ENCODE results near the gene RBPMS2.

The RBPMS2 gene

GRCh38 chr15:64761156-64761555 is 14.2 kb downstream of the RBPMS2 start:
- no peak overlapping the region for H3K4me3 ChIP-seq (ENCODE audit: low read length)
- H3K36me3 ChIP-seq (ENCODE audit: insufficient read depth, low read length), result no peaks in the 10 kb centered on the region
- H2AFZ ChIP-seq (ENCODE audit: low read depth, low read length), result no peak overlapping the region
- H3K27me3 ChIP-seq (ENCODE audit: insufficient read depth, low read length), result no peaks in the 10 kb centered on the region
- H3K9me3 ChIP-seq (ENCODE audit: low read length), result peaks cover 10% of the 10 kb centered on the region
- no peaks in the 10 kb centered on the region for H3K4me1 ChIP-seq (ENCODE audit: insufficient read depth, low read length)

- Histone ChIP-seq H3K27me3 (ENCODE audit: insufficient read depth, low read length) (no peaks in the 10 kb centered on the region), H3K36me3 (ENCODE audit: insufficient read depth, low read length) (no peaks in the 10 kb centered on the region), H2AFZ (ENCODE audit: low read depth, low read length) (no peak overlapping the region), H3K9me3 (ENCODE audit: low read length) (peaks cover 10% of the 10 kb centered on the region), H3K4me3 (ENCODE audit: low read length) (no peak overlapping the region), H3K4me1 (ENCODE audit: insufficient read depth, low read length) (no peaks in the 10 kb centered on the region)
Measured at GRCh38 chr15:64760056-64760455, 15.3 kb downstream of the RBPMS2 start.

GRCh38 chr15:64755427-64755940 is 19.9 kb downstream of the RBPMS2 start:
- Histone ChIP-seq H3K4me1 (ENCODE audit: insufficient read depth, low read length) (no peaks in the 10 kb centered on the region), H3K4me3 (ENCODE audit: low read length) (no peak overlapping the region), H3K36me3 (ENCODE audit: insufficient read depth, low read length) (no peaks in the 10 kb centered on the region), H3K9me3 (ENCODE audit: low read length) (peaks cover 8% of the 10 kb centered on the region), H2AFZ (ENCODE audit: low read depth, low read length) (no peak overlapping the region), H3K27me3 (ENCODE audit: insufficient read depth, low read length) (no peaks in the 10 kb centered on the region)

GRCh38 chr15:64754663-64755426 is 20.5 kb downstream of the RBPMS2 start:
- H2AFZ ChIP-seq (ENCODE audit: low read depth, low read length), result no peak overlapping the region

GRCh38 chr15:64753480-64754185 is 21.8 kb downstream of the RBPMS2 start:
- Histone ChIP-seq H3K4me3 (ENCODE audit: low read length) (no peak overlapping the region), H3K27me3 (ENCODE audit: insufficient read depth, low read length) (no peaks in the 10 kb centered on the region), H2AFZ (ENCODE audit: low read depth, low read length) (no peak overlapping the region), H3K9me3 (ENCODE audit: low read length) (peaks cover 8% of the 10 kb centered on the region), H3K36me3 (ENCODE audit: insufficient read depth, low read length) (peaks cover 2% of the 10 kb centered on the region), H3K4me1 (ENCODE audit: insufficient read depth, low read length) (peaks cover 2% of the 10 kb centered on the region)

More at GRCh38 chr15:64754663-64755426, 20.5 kb downstream of the RBPMS2 start:
- peaks cover 2% of the 10 kb centered on the region for H3K4me1 ChIP-seq (ENCODE audit: insufficient read depth, low read length)
- no peaks in the 10 kb centered on the region for H3K36me3 ChIP-seq (ENCODE audit: insufficient read depth, low read length)
- peaks cover 8% of the 10 kb centered on the region for H3K9me3 ChIP-seq (ENCODE audit: low read length)
- H3K4me3 ChIP-seq (ENCODE audit: low read length), result no peak overlapping the region
- no peaks in the 10 kb centered on the region for H3K27me3 ChIP-seq (ENCODE audit: insufficient read depth, low read length)

- no peak overlapping the region for H3K4me3 ChIP-seq (ENCODE audit: low read length)
- H2AFZ ChIP-seq (ENCODE audit: low read depth, low read length), result no peak overlapping the region
- no peaks in the 10 kb centered on the region for H3K9me3 ChIP-seq (ENCODE audit: low read length)
- peaks cover 10% of the 10 kb centered on the region for H3K36me3 ChIP-seq (ENCODE audit: insufficient read depth, low read length)
- peaks cover 2% of the 10 kb centered on the region for H3K4me1 ChIP-seq (ENCODE audit: insufficient read depth, low read length)
- H3K27me3 ChIP-seq (ENCODE audit: insufficient read depth, low read length), result no peaks in the 10 kb centered on the region
Measured at GRCh38 chr15:64751464-64751863, 23.9 kb downstream of the RBPMS2 start.

- Histone ChIP-seq H3K36me3 (ENCODE audit: insufficient read depth, low read length) (peaks cover 10% of the 10 kb centered on the region), H3K27me3 (ENCODE audit: insufficient read depth, low read length) (no peaks in the 10 kb centered on the region), H2AFZ (ENCODE audit: low read depth, low read length) (no peak overlapping the region), H3K4me3 (ENCODE audit: low read length) (no peak overlapping the region), H3K9me3 (ENCODE audit: low read length) (no peaks in the 10 kb centered on the region), H3K4me1 (ENCODE audit: insufficient read depth, low read length) (peaks cover 2% of the 10 kb centered on the region)
Measured at GRCh38 chr15:64749999-64750657, 25.3 kb downstream of the RBPMS2 start.

GRCh38 chr15:64749167-64749566 is 26.2 kb downstream of the RBPMS2 start:
- Histone ChIP-seq H3K4me1 (ENCODE audit: insufficient read depth, low read length) (peaks cover 2% of the 10 kb centered on the region), H2AFZ (ENCODE audit: low read depth, low read length) (no peak overlapping the region), H3K27me3 (ENCODE audit: insufficient read depth, low read length) (no peaks in the 10 kb centered on the region), H3K9me3 (ENCODE audit: low read length) (no peaks in the 10 kb centered on the region), H3K36me3 (ENCODE audit: insufficient read depth, low read length) (peaks cover 10% of the 10 kb centered on the region), H3K4me3 (ENCODE audit: low read length) (no peak overlapping the region)

GRCh38 chr15:64748251-64748650 is 27.1 kb downstream of the RBPMS2 start:
- Histone ChIP-seq H3K27me3 (ENCODE audit: insufficient read depth, low read length) (no peaks in the 10 kb centered on the region), H3K36me3 (ENCODE audit: insufficient read depth, low read length) (peaks cover 10% of the 10 kb centered on the region), H3K4me1 (ENCODE audit: insufficient read depth, low read length) (peaks cover 2% of the 10 kb centered on the region), H2AFZ (ENCODE audit: low read depth, low read length) (no peak overlapping the region), H3K4me3 (ENCODE audit: low read length) (no peak overlapping the region), H3K9me3 (ENCODE audit: low read length) (no peaks in the 10 kb centered on the region)

GRCh38 chr15:64747578-64747977 is 27.8 kb downstream of the RBPMS2 start:
- Histone ChIP-seq H3K4me1 (ENCODE audit: insufficient read depth, low read length) (peaks cover 2% of the 10 kb centered on the region), H3K9me3 (ENCODE audit: low read length) (no peaks in the 10 kb centered on the region), H2AFZ (ENCODE audit: low read depth, low read length) (no peak overlapping the region), H3K36me3 (ENCODE audit: insufficient read depth, low read length) (peaks cover 10% of the 10 kb centered on the region), H3K27me3 (ENCODE audit: insufficient read depth, low read length) (no peaks in the 10 kb centered on the region), H3K4me3 (ENCODE audit: low read length) (no peak overlapping the region)

GRCh38 chr15:64746921-64747320 is 28.5 kb downstream of the RBPMS2 start:
- no peak overlapping the region for H2AFZ ChIP-seq (ENCODE audit: low read depth, low read length)
- peaks cover 10% of the 10 kb centered on the region for H3K36me3 ChIP-seq (ENCODE audit: insufficient read depth, low read length)
- H3K27me3 ChIP-seq (ENCODE audit: insufficient read depth, low read length), result no peaks in the 10 kb centered on the region
- peaks cover 2% of the 10 kb centered on the region for H3K4me1 ChIP-seq (ENCODE audit: insufficient read depth, low read length)
- no peaks in the 10 kb centered on the region for H3K9me3 ChIP-seq (ENCODE audit: low read length)
- no peak overlapping the region for H3K4me3 ChIP-seq (ENCODE audit: low read length)

- Histone ChIP-seq H2AFZ (ENCODE audit: low read depth, low read length) (no peak overlapping the region), H3K9me3 (ENCODE audit: low read length) (no peaks in the 10 kb centered on the region), H3K27me3 (ENCODE audit: insufficient read depth, low read length) (no peaks in the 10 kb centered on the region), H3K4me3 (ENCODE audit: low read length) (no peak overlapping the region), H3K4me1 (ENCODE audit: insufficient read depth, low read length) (peaks cover 2% of the 10 kb centered on the region), H3K36me3 (ENCODE audit: insufficient read depth, low read length) (peaks cover 10% of the 10 kb centered on the region)
Measured at GRCh38 chr15:64746356-64746755, 29.0 kb downstream of the RBPMS2 start.

GRCh38 chr15:64743691-64744090 is 31.7 kb downstream of the RBPMS2 start:
- H3K4me3 ChIP-seq (ENCODE audit: low read length), result no peak overlapping the region
- H3K4me1 ChIP-seq (ENCODE audit: insufficient read depth, low read length), result no peaks in the 10 kb centered on the region
- H3K36me3 ChIP-seq (ENCODE audit: insufficient read depth, low read length), result peaks cover 8% of the 10 kb centered on the region
- H2AFZ ChIP-seq (ENCODE audit: low read depth, low read length), result no peak overlapping the region
- H3K27me3 ChIP-seq (ENCODE audit: insufficient read depth, low read length), result no peaks in the 10 kb centered on the region
- H3K9me3 ChIP-seq (ENCODE audit: low read length), result no peaks in the 10 kb centered on the region
